HEK293 (cell line): ENCODE data around the gene SH3BGR.

ENCODE experiments used
- CTCF ChIA-PET: fragments of 350-600 bp; formaldehyde crosslinking; extraction: SDS; loops from one replicate; lab custom pipeline; 2021; ENCODE audit warnings: antibody characterized with exemption; lab: Yijun Ruan, JAX
- POLR2A ChIA-PET: fragments of 300-600 bp; formaldehyde crosslinking; extraction: SDS; loops from one replicate; lab custom pipeline; 2020; ENCODE audit warnings: antibody characterized with exemption, inconsistent platforms; lab: Yijun Ruan, JAX
- H3K27ac ChIP-seq: fragments of 200-500 bp; sonication (Bioruptor generic); 2 replicates; pipeline ENCODE4 v1.5.1; 2014; ENCODE audit warnings: low read depth, low read length, control low read depth, inconsistent platforms; ENCODE audit errors: extremely low read depth
- H3K36me3 ChIP-seq, 2 experiments: fragments of 200-500 bp in 1 of 2; sonication (Bioruptor generic) in 1 of 2; 1 replicate in 1 of 2; 2 replicates in 1 of 2; pipeline ENCODE4 v1.5.1; 2014 to 2017; ENCODE audit warnings: inconsistent platforms in 2 of 2, low read length in 2 of 2; ENCODE audit not compliant: control insufficient read depth in 2 of 2, insufficient read depth in 1 of 2
- H3K4me1 ChIP-seq: fragments of 200-500 bp; sonication (Bioruptor generic); 2 replicates; pipeline ENCODE4 v1.5.1; 2014; ENCODE audit warnings: mild to moderate bottlenecking, low read length, inconsistent platforms; ENCODE audit not compliant: control insufficient read depth, insufficient read depth
- H3K4me3 ChIP-seq: 2 replicates; pipeline ENCODE4 v1.5.1; 2011; ENCODE audit warnings: low read depth, mild to moderate bottlenecking, control low read depth, low read length, moderate library complexity
- H3K9me3 ChIP-seq: fragments of 200-500 bp; sonication (Bioruptor generic); 2 replicates; pipeline ENCODE4 v1.5.1; 2014; ENCODE audit warnings: low read depth, low read length, inconsistent platforms; ENCODE audit not compliant: control insufficient read depth, insufficient read depth
- MYNN ChIP-seq: fragments of 450-650 bp; formaldehyde crosslinking; IDR thresholded peaks from 2 replicates; pipeline ENCODE4 v1.5.1; 2016; ENCODE audit warnings: missing biosample characterization, missing genetic modification characterization, borderline replicate concordance
- OSR2 ChIP-seq: fragments of 450-650 bp; formaldehyde crosslinking; IDR thresholded peaks from 2 replicates; pipeline ENCODE4 v1.5.1; 2016; ENCODE audit warnings: missing biosample characterization, missing genetic modification characterization
- REPIN1 ChIP-seq: fragments of 450-650 bp; formaldehyde crosslinking; IDR thresholded peaks from 2 replicates; pipeline ENCODE4 v1.5.1; 2017; ENCODE audit warnings: missing biosample characterization, missing genetic modification characterization, low read depth
- SCRT2 ChIP-seq: fragments of 450-650 bp; formaldehyde crosslinking; IDR thresholded peaks from 2 replicates; pipeline ENCODE4 v1.5.1; 2016; ENCODE audit warnings: missing biosample characterization, missing genetic modification characterization
- YY2 ChIP-seq: fragments of 450-650 bp; formaldehyde crosslinking; IDR thresholded peaks from 2 replicates; pipeline ENCODE4 v1.5.1; 2016; ENCODE audit warnings: missing biosample characterization, missing genetic modification characterization
- ZBTB17 ChIP-seq: fragments of 450-650 bp; formaldehyde crosslinking; IDR thresholded peaks from 2 replicates; pipeline ENCODE4 v1.5.1; 2016; ENCODE audit warnings: missing biosample characterization, missing genetic modification characterization
- ZNF132 ChIP-seq: fragments of 450-650 bp; formaldehyde crosslinking; IDR thresholded peaks from 2 replicates; pipeline ENCODE4 v1.5.1; 2017; ENCODE audit warnings: missing biosample characterization, missing genetic modification characterization, borderline replicate concordance
- ZNF138 ChIP-seq: fragments of 450-650 bp; formaldehyde crosslinking; IDR thresholded peaks from 2 replicates; pipeline ENCODE4 v1.5.1; 2016; ENCODE audit warnings: missing biosample characterization, missing genetic modification characterization, borderline replicate concordance
- ZNF146 ChIP-seq: fragments of 450-650 bp; formaldehyde crosslinking; IDR thresholded peaks from 2 replicates; pipeline ENCODE4 v1.5.1; 2016; ENCODE audit warnings: missing biosample characterization, missing genetic modification characterization
- ZNF2 ChIP-seq: fragments of 450-650 bp; formaldehyde crosslinking; IDR thresholded peaks from 2 replicates; pipeline ENCODE4 v1.5.1; 2016; ENCODE audit warnings: missing biosample characterization, missing genetic modification characterization
- ZNF214 ChIP-seq: fragments of 450-650 bp; formaldehyde crosslinking; IDR thresholded peaks from 2 replicates; pipeline ENCODE4 v1.5.1; 2017; ENCODE audit warnings: missing biosample characterization, mild to moderate bottlenecking, missing genetic modification characterization, borderline replicate concordance
- ZNF23 ChIP-seq: fragments of 450-650 bp; formaldehyde crosslinking; IDR thresholded peaks from 2 replicates; pipeline ENCODE4 v1.5.1; 2016; ENCODE audit warnings: missing biosample characterization, missing genetic modification characterization, borderline replicate concordance
- ZNF473 ChIP-seq: fragments of 450-650 bp; formaldehyde crosslinking; IDR thresholded peaks from 2 replicates; pipeline ENCODE4 v1.5.1; 2017; ENCODE audit warnings: missing biosample characterization, missing genetic modification characterization
- ZNF76 ChIP-seq: fragments of 450-650 bp; formaldehyde crosslinking; IDR thresholded peaks from 2 replicates; pipeline ENCODE4; 2016; ENCODE audit warnings: low read depth, missing biosample characterization, missing genetic modification characterization, borderline replicate concordance
- ZNF792 ChIP-seq: fragments of 450-650 bp; formaldehyde crosslinking; IDR thresholded peaks from 2 replicates; pipeline ENCODE4 v1.5.1; 2016; ENCODE audit warnings: missing biosample characterization, missing genetic modification characterization
- ZNF837 ChIP-seq: fragments of 450-650 bp; formaldehyde crosslinking; IDR thresholded peaks from 2 replicates; pipeline ENCODE4 v1.5.1; 2016; ENCODE audit warnings: missing biosample characterization, missing genetic modification characterization
- TF ChIP-seq, protein P1 (sequence below): fragments of 450-650 bp; formaldehyde crosslinking; IDR thresholded peaks from 2 replicates; pipeline ENCODE4 v1.5.1; 2016; ENCODE audit warnings: missing biosample characterization, missing genetic modification characterization
- TF ChIP-seq, protein P2 (sequence below): fragments of 450-650 bp; formaldehyde crosslinking; IDR thresholded peaks from 2 replicates; pipeline ENCODE4 v1.5.1; 2016; ENCODE audit warnings: missing biosample characterization, missing genetic modification characterization
- TF ChIP-seq, protein P3 (sequence below): IDR thresholded peaks from 2 replicates; pipeline ENCODE4 v1.6.1; 2011; ENCODE audit warnings: mild to moderate bottlenecking, low read depth, low read length, borderline replicate concordance
- TF ChIP-seq, protein P4 (sequence below): fragments of 450-650 bp; formaldehyde crosslinking; IDR thresholded peaks from 2 replicates; pipeline ENCODE4 v1.5.1; 2016; ENCODE audit warnings: missing biosample characterization, missing genetic modification characterization
- TF ChIP-seq, protein P5 (sequence below): fragments of 450-650 bp; formaldehyde crosslinking; IDR thresholded peaks from 2 replicates; pipeline ENCODE4 v1.5.1; 2017; ENCODE audit warnings: missing biosample characterization, mild to moderate bottlenecking, missing genetic modification characterization, moderate library complexity
- TF ChIP-seq, protein P6 (sequence below): sonication (generic); formaldehyde crosslinking; IDR thresholded peaks from 2 replicates; pipeline ENCODE4 v1.8.1; 2022; ENCODE audit warnings: mild to moderate bottlenecking, moderate library complexity, missing genetic modification reagents
- TF ChIP-seq, protein P7 (sequence below): fragments of 450-650 bp; formaldehyde crosslinking; IDR thresholded peaks from 2 replicates; pipeline ENCODE4 v1.5.1; 2017; ENCODE audit warnings: missing biosample characterization, missing genetic modification characterization

The SH3BGR gene

DNA sequence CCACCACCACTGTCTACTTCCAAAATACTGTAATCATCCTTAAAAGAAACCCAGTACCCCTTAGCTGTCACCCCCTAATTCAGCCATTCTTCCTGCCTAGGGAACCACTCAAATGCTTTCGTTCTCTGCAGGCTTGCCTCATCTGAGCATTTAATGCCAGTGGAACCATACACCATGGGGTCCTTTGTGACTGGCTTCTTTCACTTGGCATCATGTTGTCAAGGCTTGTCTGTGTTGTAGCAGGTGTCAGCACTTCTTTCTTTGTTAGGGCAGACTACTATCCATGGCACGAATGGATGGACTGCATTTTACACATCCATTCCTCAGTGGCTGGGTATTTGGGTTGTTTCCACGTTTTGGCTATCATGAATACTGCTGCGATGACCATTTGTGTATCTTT, 28.5 kb downstream of the SH3BGR start (continued):
- TF ChIP-seq, protein P1, sequence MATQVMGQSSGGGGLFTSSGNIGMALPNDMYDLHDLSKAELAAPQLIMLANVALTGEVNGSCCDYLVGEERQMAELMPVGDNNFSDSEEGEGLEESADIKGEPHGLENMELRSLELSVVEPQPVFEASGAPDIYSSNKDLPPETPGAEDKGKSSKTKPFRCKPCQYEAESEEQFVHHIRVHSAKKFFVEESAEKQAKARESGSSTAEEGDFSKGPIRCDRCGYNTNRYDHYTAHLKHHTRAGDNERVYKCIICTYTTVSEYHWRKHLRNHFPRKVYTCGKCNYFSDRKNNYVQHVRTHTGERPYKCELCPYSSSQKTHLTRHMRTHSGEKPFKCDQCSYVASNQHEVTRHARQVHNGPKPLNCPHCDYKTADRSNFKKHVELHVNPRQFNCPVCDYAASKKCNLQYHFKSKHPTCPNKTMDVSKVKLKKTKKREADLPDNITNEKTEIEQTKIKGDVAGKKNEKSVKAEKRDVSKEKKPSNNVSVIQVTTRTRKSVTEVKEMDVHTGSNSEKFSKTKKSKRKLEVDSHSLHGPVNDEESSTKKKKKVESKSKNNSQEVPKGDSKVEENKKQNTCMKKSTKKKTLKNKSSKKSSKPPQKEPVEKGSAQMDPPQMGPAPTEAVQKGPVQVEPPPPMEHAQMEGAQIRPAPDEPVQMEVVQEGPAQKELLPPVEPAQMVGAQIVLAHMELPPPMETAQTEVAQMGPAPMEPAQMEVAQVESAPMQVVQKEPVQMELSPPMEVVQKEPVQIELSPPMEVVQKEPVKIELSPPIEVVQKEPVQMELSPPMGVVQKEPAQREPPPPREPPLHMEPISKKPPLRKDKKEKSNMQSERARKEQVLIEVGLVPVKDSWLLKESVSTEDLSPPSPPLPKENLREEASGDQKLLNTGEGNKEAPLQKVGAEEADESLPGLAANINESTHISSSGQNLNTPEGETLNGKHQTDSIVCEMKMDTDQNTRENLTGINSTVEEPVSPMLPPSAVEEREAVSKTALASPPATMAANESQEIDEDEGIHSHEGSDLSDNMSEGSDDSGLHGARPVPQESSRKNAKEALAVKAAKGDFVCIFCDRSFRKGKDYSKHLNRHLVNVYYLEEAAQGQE (tag by site-specific recombination) = no peak
- no peak for TF ChIP-seq MYNN (tag by site-specific recombination)
- TF ChIP-seq ZNF146 (tag by site-specific recombination) = no peak

DNA sequence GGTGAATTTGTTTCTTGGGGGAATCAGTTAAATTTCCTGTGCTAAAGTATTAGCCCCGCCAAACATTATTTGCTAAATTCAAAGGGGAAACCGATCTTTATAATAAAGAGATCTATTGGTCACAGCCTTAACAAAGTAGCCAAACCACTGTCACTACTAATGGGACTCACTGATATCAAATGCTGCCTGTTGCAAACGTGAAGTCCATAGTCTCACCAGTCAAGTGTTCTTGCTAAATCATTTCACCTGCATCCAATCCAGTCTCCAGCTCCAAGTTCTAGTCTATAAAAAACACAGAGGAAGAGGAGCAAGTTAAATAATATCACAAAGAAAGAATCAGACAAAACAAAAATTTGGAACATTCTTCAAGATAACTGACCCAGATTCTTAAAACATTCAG, 30.1 kb downstream of the SH3BGR start:
- no peaks in the 10 kb centered on the region for H3K9me3 ChIP-seq
- H3K4me3 ChIP-seq = no peak overlapping the region
- H3K27ac ChIP-seq = no peak overlapping the region
- TF ChIP-seq OSR2 (tag by site-specific recombination) = no peak
- no peak for TF ChIP-seq ZNF23
- no peak for TF ChIP-seq SCRT2 (tag by site-specific recombination)
- TF ChIP-seq, protein P2, sequence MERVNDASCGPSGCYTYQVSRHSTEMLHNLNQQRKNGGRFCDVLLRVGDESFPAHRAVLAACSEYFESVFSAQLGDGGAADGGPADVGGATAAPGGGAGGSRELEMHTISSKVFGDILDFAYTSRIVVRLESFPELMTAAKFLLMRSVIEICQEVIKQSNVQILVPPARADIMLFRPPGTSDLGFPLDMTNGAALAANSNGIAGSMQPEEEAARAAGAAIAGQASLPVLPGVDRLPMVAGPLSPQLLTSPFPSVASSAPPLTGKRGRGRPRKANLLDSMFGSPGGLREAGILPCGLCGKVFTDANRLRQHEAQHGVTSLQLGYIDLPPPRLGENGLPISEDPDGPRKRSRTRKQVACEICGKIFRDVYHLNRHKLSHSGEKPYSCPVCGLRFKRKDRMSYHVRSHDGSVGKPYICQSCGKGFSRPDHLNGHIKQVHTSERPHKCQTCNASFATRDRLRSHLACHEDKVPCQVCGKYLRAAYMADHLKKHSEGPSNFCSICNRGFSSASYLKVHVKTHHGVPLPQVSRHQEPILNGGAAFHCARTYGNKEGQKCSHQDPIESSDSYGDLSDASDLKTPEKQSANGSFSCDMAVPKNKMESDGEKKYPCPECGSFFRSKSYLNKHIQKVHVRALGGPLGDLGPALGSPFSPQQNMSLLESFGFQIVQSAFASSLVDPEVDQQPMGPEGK (tag by site-specific recombination) = no peak
- no peak for TF ChIP-seq YY2 (tag by site-specific recombination)
- no peak for TF ChIP-seq ZNF132 (tag by site-specific recombination)
- no peak for TF ChIP-seq REPIN1 (tag by site-specific recombination)
- TF ChIP-seq, protein P3, sequence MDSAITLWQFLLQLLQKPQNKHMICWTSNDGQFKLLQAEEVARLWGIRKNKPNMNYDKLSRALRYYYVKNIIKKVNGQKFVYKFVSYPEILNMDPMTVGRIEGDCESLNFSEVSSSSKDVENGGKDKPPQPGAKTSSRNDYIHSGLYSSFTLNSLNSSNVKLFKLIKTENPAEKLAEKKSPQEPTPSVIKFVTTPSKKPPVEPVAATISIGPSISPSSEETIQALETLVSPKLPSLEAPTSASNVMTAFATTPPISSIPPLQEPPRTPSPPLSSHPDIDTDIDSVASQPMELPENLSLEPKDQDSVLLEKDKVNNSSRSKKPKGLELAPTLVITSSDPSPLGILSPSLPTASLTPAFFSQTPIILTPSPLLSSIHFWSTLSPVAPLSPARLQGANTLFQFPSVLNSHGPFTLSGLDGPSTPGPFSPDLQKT = no peak
- TF ChIP-seq ZNF792 (tag by site-specific recombination) = no peak
- TF ChIP-seq, protein P4, sequence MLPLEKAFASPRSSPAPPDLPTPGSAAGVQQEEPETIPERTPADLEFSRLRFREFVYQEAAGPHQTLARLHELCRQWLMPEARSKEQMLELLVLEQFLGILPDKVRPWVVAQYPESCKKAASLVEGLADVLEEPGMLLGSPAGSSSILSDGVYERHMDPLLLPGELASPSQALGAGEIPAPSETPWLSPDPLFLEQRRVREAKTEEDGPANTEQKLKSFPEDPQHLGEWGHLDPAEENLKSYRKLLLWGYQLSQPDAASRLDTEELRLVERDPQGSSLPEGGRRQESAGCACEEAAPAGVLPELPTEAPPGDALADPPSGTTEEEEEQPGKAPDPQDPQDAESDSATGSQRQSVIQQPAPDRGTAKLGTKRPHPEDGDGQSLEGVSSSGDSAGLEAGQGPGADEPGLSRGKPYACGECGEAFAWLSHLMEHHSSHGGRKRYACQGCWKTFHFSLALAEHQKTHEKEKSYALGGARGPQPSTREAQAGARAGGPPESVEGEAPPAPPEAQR (tag by site-specific recombination) = no peak
- no peak for TF ChIP-seq ZNF2 (tag by site-specific recombination)
- TF ChIP-seq ZBTB17 = no peak
- no peak for TF ChIP-seq ZNF138 (tag by site-specific recombination)
- TF ChIP-seq ZNF473 = no peak
- no peak for TF ChIP-seq ZNF214
- TF ChIP-seq, protein P5, sequence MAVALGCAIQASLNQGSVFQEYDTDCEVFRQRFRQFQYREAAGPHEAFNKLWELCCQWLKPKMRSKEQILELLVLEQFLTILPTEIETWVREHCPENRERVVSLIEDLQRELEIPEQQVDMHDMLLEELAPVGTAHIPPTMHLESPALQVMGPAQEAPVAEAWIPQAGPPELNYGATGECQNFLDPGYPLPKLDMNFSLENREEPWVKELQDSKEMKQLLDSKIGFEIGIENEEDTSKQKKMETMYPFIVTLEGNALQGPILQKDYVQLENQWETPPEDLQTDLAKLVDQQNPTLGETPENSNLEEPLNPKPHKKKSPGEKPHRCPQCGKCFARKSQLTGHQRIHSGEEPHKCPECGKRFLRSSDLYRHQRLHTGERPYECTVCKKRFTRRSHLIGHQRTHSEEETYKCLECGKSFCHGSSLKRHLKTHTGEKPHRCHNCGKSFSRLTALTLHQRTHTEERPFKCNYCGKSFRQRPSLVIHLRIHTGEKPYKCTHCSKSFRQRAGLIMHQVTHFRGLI (tag by site-specific recombination) = no peak
- no peak for TF ChIP-seq ZNF76 (tag by site-specific recombination)
- no peak for TF ChIP-seq ZNF837 (tag by site-specific recombination)
- TF ChIP-seq, protein P6, sequence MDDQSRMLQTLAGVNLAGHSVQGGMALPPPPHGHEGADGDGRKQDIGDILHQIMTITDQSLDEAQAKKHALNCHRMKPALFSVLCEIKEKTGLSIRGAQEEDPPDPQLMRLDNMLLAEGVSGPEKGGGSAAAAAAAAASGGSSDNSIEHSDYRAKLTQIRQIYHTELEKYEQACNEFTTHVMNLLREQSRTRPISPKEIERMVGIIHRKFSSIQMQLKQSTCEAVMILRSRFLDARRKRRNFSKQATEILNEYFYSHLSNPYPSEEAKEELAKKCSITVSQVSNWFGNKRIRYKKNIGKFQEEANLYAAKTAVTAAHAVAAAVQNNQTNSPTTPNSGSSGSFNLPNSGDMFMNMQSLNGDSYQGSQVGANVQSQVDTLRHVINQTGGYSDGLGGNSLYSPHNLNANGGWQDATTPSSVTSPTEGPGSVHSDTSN (CRISPR knock-in tag) = no peak
- TF ChIP-seq, protein P7, sequence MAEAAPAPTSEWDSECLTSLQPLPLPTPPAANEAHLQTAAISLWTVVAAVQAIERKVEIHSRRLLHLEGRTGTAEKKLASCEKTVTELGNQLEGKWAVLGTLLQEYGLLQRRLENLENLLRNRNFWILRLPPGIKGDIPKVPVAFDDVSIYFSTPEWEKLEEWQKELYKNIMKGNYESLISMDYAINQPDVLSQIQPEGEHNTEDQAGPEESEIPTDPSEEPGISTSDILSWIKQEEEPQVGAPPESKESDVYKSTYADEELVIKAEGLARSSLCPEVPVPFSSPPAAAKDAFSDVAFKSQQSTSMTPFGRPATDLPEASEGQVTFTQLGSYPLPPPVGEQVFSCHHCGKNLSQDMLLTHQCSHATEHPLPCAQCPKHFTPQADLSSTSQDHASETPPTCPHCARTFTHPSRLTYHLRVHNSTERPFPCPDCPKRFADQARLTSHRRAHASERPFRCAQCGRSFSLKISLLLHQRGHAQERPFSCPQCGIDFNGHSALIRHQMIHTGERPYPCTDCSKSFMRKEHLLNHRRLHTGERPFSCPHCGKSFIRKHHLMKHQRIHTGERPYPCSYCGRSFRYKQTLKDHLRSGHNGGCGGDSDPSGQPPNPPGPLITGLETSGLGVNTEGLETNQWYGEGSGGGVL (tag by site-specific recombination) = no peak
- TF ChIP-seq, all 188 proteins: peak for 0
- POLR2A ChIA-PET = no interaction called here
- CTCF ChIA-PET = interaction anchor here (0.6 kb wide), 1 partner anchor 82 kb away, joined by 3 read pairs; no protein-coding TSS in a partner anchor
- Histone ChIP-seq H3K4me1 (peaks cover 8% of the 10 kb centered on the region), H3K36me3 (no peaks in the 10 kb centered on the region)
